C4-2B (cell line): Measurements from ENCODE around the gene IKZF1.
A peak's percentile ranks its signal among the peaks of the same experiment; 100 is the strongest.

Experiments
- H3K27ac ChIP-seq: fragments of 450-650 bp; 2 replicates; pipeline ENCODE4 v1.5.1; 2017
- ZFX ChIP-seq: fragments of 450-650 bp; IDR thresholded peaks from 2 replicates; pipeline ENCODE4 v1.6.1; 2017
- TF ChIP-seq, protein P1 (sequence below): fragments of 450-650 bp; conservative IDR thresholded peaks from 2 replicates; pipeline ENCODE4 v1.5.1; 2017; ENCODE audit warnings: mild to moderate bottlenecking

The IKZF1 gene

DNA sequence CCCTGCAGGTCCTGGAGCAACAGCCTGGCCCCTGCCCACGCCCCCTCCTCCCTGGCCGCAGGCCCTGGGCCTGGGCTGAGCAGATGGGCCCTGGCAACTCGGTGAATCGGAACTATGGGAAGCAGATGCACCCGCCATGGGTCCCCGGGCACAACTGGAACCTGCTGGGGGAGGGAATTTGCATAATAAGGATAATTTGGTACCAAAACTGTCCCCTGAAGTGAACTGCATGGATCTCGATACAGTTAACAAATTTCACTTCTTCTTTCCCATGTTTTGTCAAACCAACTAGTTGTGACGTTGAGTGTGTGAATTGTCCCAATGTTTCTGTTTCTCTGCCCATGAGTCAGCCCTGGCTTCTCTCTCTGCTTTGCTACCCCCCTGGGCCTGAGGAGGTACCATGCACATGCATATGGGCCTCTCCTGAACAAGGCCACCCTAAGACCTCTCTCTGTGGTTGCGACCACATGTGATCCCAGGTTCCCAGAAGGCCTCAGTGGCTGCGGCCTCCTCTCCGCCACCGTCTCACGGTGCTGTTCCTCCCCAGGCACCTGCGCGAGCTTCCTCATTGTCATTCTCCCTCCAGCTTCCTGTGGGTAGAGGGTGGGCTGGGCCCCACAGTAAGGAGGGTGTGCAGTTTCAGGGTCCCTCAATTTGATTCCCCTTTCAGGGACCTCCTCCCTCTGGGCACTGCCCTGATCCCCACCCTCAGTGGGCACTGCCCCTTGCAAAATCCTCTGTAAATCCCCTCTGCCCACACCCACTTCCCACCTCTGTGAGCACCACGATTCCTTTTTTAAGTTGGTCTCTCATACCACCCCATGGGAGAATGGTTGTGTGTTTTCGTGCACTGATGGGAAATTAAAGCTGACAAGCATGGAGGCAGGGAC, 105.6 kb downstream of the IKZF1 start:
- H3K27ac ChIP-seq: no peak overlapping the region
- no peak for TF ChIP-seq ZFX
- TF ChIP-seq, protein P1, sequence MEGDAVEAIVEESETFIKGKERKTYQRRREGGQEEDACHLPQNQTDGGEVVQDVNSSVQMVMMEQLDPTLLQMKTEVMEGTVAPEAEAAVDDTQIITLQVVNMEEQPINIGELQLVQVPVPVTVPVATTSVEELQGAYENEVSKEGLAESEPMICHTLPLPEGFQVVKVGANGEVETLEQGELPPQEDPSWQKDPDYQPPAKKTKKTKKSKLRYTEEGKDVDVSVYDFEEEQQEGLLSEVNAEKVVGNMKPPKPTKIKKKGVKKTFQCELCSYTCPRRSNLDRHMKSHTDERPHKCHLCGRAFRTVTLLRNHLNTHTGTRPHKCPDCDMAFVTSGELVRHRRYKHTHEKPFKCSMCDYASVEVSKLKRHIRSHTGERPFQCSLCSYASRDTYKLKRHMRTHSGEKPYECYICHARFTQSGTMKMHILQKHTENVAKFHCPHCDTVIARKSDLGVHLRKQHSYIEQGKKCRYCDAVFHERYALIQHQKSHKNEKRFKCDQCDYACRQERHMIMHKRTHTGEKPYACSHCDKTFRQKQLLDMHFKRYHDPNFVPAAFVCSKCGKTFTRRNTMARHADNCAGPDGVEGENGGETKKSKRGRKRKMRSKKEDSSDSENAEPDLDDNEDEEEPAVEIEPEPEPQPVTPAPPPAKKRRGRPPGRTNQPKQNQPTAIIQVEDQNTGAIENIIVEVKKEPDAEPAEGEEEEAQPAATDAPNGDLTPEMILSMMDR: no peak

DNA sequence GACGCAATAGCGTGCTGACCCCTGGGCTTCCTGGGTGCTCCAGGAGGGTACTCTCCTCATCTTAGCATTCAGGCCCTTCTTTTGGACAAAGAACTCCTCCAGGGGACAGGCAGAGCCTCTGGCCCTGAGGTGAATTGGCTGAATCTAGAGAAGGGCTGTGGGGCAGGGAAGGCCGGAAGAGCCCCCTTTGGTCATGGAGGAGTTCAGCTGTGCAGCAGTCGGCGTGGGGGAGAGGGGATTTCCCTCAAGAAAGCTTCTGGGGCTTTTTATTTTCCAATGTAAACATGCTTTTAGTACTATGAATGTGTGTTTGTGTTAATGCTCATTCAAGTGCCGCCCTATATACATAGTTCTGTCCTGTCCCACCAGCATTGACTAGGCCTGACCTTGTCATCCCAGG, 106.8 kb downstream of the IKZF1 start:
- H3K27ac ChIP-seq: no peak overlapping the region
- TF ChIP-seq ZFX: no peak
- TF ChIP-seq, protein P1: no peak

DNA sequence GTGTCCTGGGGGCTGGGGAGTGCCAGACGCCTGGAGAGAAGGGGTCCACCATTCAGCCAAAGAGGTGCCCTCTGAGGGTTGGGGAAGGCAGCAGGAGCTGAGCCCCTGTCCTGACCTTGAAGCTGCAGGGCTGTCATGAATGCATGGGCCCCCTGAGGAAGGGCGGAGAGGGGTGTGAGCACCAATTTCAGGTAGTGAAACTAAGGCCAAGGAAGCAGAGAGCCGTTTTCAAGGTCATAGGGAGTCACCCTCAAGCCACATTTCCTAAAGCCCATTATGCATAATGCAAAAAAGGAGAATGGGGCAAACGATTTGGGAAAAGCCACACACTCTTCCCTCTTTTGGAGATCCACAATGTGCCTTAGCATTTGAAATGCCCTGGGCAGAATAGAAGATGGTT, 108.5 kb downstream of the IKZF1 start:
- TF ChIP-seq, protein P1: no peak
- no peak for TF ChIP-seq ZFX
- H3K27ac ChIP-seq: no peak overlapping the region

DNA sequence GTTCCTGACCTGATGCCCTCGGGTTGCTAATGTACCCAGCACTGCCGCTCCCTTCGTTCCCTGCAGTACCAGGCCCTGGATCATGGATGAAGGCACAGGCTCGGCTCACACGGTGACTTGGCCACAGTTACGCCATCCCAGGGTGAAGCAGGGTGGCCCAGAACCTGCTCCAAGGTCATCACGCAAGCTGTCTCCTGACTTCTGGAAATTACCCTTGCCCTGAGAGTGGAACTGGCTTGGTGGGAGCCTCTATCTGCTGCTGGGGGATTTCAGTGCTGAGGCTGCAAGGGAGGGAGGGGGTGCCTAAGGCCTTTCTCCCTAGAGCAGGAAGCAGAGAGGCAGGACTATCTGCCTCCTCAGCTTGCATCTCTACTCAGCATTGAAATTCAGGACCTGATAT, 109.0 kb downstream of the IKZF1 start:
- TF ChIP-seq, protein P1: no peak
- TF ChIP-seq ZFX: no peak
- H3K27ac ChIP-seq: no peak overlapping the region

DNA sequence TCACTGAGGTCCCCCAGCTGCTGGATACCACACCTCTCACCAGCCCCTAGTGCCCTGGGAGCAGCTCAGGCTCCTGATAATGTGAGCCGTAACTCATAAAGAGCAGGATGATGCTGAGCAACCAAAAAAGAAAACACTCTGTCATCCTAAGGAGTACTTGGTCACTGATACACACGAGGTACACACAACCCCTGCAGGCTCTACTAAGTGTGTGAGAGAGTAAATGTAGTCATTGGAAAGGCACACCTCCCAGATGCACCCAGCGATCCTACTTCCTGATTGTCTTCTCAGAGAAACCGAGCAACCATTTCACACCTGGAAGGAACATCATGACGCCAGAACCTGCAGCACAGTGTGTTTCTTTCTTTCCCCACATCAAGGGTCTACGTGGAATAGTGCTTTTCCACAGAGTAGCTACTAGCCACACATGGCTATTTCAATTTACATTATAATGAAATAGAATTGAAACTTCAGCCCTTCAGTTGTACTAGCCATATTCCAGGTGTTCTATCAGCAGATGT, 111.4 kb downstream of the IKZF1 start:
- no peak overlapping the region for H3K27ac ChIP-seq
- no peak for TF ChIP-seq ZFX
- TF ChIP-seq, protein P1: no peak

DNA sequence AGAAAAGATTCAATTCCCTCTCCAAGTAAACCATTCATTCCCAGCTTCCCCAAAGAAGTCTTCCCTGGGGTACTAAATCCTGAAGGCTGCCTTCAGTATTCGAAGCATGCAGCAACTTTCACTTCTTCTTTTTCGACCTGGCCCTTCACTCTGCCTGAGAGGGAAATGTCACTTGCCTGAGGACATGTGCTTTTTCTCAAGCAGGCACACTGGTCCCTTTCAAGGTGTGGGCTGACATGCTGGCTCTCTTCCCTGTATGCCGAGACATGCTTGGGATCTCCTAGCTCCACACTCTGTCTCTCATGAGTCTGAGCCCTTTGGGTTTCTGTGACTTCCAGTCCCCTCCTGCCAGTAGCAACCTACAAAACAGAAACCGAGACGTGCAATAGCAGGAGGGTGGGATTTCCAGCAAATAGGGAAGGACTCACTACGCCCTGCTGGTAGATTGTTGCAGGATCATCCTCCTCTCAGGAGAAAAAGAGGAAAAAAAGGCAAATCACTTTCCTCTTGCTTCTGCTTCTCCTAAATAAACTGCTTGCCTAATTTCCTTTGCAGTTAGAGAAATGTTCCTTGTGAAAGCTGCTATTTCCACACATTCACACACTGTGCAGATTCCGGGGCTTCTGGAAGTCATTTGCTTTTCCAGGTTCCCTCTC, 112.1 kb downstream of the IKZF1 start:
- no peak for TF ChIP-seq ZFX
- TF ChIP-seq, protein P1: no peak
- H3K27ac ChIP-seq: no peak overlapping the region

DNA sequence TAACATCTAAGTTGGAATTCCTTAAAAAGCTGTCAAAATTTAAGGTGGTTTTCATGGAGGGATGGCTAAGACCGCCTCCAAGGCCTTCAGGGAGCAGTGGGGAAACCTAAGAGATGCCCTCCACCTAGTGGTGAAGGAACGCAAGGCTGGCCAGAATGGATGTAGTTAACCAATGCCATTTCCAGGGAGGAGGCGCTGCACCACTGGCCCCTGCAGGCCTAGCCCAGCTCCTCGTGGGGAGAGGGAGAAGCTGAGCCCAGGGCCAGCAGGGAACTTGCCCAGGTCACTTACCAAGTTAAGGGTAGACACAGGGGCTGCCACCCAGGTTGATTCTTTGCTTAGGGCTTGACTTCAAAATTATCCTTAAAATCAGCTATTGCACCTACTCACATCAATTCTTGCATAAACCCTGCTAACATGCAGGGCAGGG, 113.6 kb downstream of the IKZF1 start:
- no peak overlapping the region for H3K27ac ChIP-seq
- TF ChIP-seq ZFX: no peak
- TF ChIP-seq, protein P1: peak; percentile 97
